Measurements from ENCODE around the gene RPP30. TPM values are rescaled to one million over a fixed set of nuclear protein-coding genes. Genes with fewer than 3 reads are reported as not detected.

Gene RPP30
- total and polyA plus RNA-seq, 2 of the 13 experiments (the other 11 are each of a cell fraction or from before 2014, with no cell fraction given): 27.1 to 65.0 TPM

- TF ChIP-seq ZBTB40 (IDR thresholded peaks at IDR 0.05) (no peak), ZBTB40 (CRISPR knock-in tag; IDR thresholded peaks at IDR 0.05) (peak; percentile 82), ZBTB10 (CRISPR knock-in tag; IDR thresholded peaks at IDR 0.05; ENCODE audit: borderline replicate concordance) (no peak), ZNF337 (CRISPR knock-in tag; IDR thresholded peaks at IDR 0.05; ENCODE audit: borderline replicate concordance, low read depth) (0 out of 2 replicates have a peak, but pooled peaks have one; percentile 59), NONO (IDR thresholded peaks at IDR 0.05) (no peak), NONO (CRISPR knock-in tag; conservative IDR thresholded peaks at IDR 0.05) (peak; percentile 43; the same call in 1 of the 2 replicates), IKZF5 (CRISPR knock-in tag; IDR thresholded peaks at IDR 0.05) (0 out of 2 replicates have a peak, but pooled peaks have one; percentile 10), GLI4 (CRISPR knock-in tag; IDR thresholded peaks at IDR 0.05; ENCODE audit: borderline replicate concordance) (no peak), HOMEZ (CRISPR knock-in tag; IDR thresholded peaks at IDR 0.05; ENCODE audit: low read depth) (no peak), SP4 (CRISPR knock-in tag; IDR thresholded peaks at IDR 0.05) (peak; percentile 81; the same call in 1 of the 2 replicates), ZFP62 (CRISPR knock-in tag; IDR thresholded peaks at IDR 0.05) (no peak), SKI (IDR thresholded peaks at IDR 0.05; ENCODE audit: partially characterized antibody) (peak; percentile 9), TSC22D2 (CRISPR knock-in tag; IDR thresholded peaks at IDR 0.05; ENCODE audit: borderline replicate concordance) (peak; percentile 25; the same call in 1 of the 2 replicates)
Measured at GRCh38 chr10:90871766-90872647, at the start of gene RPP30 (continued).

All from HepG2 (cell line).